GM18861 (cell line): ENCODE measurements around the gene RANGRF.

Source experiments
- ATAC-seq: cut with Tn5 transposase; IDR thresholded peaks from one replicate; pipeline ENCODE4 v1.9.1; 2021; ENCODE audit not compliant: unreplicated experiment

The RANGRF gene

DNA sequence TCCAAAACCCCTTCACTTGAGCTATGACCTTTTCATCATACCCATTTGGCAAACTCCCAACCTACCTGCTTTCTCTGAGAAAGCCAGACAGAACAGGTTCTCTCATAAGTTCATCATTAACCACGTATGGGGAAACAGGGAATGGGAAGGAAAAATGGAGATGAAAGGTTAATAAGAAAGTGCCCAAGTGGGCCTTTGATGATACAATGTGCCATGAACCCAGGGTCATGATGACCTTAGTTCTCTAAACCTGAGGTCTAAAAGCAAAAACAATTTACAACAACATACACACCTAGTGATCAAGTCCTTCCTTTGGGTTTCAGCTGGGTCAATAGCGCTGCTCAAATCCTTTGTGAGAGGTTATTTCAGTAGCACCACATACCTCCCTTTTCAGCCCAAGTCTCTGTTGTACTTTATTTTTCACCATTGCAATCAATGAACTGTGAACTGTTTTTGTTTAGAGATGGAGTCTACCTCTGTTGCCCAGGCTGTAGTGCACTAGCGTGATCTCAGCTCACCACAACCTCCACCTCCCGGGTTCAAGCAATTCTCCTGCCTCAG, 14.5 kb upstream of the RANGRF start:
- no peak for ATAC-seq

DNA sequence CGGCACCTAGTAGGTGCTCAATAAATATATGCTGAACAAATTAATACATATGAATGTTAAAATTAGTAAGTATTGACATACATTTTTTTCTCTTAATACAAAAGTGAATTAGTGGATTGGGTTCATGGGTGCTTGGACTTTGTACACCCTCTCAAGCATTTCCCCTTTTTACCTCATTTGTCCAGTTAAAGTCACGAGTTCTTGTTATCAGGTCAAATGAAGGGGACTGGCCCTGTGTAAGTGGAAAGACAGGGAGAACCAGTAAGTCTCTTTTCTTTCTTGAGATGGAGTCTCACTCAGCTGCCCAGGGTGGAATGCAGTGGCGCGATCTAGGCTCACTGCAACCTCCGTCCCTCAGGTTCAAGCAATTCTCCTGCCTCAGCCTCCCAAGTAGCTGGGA, 13.7 kb upstream of the RANGRF start:
- ATAC-seq = no peak

DNA sequence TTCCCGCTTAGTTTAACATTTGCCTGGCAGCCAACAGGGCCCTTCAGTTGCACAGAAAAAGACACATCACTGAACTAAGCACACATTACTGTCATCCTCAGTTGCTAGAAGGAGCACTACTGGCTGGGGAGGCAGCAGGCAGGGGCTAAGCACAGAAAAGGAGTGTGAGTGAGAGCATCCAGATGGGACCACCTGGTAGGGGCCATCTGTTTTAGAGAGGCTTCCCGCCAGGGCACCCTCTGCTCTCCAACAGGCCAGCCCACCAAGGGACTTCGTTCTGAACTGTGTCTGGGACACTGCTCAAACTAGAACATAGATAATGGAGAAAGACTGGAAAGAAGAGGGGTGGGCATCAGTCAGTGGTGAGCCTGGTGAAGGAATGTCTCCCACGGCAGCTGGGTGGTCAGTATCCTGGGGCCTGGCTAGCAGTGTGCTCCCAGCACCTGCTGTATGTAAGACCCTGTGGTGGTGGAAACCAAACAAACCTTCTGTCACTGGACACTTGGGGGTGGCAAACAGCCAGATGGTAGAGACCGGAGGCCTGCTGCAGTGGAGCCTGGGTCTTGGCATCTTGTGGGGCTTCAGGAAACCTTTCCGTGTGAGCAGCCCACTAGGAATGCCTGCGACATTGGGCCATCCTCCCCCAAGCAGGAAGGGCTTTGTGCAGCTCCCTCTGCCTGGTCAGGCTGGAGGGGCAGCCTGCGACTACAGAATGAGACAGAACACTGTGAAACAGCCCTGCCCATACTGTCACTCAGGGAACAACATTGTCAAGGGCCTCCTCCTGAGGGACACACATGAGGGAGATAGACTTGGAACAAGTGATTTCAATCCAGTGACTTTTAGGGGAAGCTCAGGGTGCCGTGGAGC, 12.8 kb upstream of the RANGRF start:
- no peak for ATAC-seq

DNA sequence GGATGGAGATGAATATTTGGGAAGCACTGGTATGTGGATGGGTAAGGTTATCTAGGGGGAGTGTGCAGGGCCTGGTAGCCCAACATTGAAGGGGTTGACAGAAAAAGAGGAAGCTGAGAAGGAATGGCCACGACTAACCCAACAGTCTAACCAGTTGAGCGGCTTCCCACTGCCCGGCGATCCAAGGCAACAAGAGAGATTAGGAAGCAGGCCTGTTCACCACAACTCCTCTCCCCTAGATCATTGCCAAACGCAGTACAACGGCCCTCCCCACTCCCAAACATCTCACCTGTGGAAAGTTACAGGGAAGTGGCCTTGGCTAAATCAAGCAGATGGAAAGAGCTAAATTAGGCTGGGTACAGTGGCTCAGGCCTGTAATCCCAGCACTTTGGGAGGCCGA, 11.2 kb upstream of the RANGRF start:
- ATAC-seq = no peak

DNA sequence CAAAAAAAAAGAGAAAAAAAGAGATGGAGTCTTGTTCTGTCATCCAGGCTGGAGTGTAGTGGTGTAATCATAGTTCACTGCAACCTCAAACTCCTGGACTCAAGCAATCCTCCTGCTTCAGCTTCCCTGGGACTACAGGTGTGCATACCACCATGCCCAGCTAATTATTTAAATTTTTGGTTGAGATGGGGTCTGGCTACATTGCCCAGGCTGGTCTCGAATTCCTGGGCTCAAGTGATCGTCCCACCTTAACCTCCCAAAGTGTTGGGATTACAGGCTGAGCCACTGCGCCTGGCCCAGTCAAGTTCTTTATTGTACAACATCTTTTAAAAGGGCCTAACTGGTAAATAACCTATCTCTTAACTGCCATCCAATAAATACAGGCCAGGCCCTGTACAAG, 6.1 kb upstream of the RANGRF start:
- no peak for ATAC-seq

DNA sequence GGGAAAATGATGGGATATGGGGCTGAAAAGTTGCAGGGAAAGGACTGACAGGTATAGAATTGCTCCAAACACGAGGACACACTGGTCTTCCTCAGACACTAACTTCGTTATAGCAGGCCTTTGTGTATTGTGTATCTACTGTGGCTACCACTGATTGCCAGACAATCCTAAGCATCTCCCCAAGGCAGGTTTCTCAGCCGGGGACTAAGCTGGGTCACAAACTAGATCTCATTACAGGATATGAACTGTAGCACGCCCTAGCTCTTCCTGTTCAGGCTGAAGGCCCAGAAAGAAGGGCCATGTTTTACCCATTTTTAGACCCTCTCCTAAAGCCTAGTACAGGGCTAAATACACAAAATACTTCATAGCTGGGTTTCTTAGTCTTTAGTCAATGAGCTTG, 5.1 kb upstream of the RANGRF start:
- ATAC-seq = no peak

DNA sequence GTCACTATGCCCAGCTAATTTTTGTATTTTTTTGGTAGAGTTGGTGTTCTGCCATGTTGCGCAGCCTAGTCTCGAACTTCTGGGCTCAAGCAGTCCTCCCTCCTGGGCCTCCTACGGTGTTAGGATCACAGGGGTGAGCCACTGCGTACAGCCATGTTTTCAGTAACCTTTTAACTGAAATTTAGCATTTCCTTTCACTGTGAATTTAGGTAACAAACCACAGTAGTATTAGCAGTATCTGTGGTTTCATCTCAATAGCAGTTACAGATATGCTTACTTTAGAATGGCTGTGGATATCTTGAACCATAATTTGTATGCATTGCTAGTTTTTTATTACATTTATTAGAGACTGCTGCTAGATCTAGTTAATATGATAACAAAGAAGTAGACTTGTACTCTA, 4.3 kb upstream of the RANGRF start:
- ATAC-seq = no peak

DNA sequence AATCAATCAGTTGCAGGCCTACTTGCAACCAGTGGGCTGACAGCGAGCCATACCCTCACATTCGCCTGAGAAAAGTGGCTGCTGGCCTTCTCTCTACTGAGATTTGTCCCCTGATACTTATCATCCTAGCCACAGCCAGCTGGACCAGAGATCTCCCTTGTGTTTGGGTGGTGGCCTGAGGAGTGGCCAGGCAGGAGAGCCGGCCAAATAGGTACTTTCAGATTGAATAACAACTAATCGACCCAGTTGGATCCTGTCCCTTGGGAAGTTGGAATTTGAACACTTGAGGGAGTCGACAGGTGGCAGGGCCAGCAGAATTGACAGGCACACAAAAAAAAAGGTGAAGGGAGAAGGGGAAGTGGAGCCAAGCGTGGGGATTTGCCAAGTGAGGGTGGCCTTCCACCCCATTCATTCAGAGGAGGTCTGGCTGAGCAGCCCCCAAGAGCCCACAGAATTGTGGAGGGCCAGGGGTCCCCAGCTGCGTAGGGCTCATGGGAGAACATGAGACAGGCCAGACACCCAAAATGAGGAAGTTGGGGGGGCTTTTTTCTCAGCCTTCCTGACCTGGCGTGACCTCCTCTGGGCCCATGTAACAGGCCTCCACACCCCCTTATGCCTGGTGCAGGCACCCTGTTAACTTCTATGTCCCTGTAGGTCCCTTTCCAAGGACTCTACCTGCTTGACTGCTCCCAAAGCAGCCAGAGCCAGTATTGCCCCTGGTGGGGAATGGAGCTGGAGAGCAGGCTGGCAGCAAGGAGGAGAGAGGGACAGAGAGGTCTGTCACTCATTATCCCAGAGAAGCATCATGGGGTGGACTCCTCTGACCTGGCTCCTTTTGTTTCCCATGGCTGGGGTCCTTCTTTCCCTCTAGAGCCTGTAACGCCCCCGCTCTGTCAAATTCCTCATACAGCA, 2.9 kb upstream of the RANGRF start:
- ATAC-seq = no peak

DNA sequence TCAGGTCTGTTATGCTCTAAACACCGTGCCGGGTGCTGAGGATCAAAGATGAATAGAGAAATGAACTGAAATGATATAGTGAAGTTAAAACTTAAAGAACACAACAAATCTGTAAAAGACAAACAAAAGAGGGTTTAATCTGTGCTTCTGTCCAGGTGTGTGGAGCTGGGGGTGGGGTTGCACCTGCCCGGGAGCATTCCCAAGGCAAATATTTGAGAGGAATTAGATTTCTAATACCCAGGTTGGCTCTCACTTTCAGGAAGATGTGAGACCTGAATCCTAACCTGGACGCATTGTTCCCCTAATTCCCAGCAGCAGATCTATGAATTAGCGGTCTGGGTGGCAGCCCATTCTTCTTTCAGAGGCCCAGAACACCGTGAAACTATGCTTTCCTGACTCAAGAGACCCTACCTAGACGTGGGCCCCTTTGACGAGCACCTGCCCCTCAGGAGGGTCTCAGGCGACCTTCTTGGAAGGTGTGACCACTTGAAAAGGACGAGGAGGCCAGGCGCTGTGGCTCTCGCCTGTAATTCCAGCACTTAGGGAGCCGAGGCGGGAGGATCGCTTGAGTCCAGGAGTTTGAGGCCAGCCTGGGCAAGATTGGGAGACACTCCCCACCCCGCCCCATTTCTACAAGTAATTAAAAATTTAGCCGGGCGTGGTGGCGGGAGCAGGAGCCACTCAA, 677 bp upstream of the RANGRF start:
- ATAC-seq = no peak

DNA sequence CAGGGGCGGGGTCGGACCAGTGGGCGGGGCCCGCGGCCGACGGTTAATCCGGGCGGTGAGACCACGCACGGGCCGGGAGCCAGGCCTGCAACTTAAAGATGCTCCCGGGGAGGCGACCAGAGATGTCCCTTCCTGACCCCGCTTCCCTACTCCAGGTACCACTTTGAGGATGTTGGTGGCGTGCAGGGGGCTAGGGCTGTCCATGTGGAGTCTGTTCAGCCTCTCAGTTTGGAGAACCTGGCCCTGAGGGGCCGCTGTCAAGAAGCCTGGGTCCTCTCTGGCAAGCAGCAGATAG, 580 bp downstream of the RANGRF start:
- ATAC-seq = no peak

DNA sequence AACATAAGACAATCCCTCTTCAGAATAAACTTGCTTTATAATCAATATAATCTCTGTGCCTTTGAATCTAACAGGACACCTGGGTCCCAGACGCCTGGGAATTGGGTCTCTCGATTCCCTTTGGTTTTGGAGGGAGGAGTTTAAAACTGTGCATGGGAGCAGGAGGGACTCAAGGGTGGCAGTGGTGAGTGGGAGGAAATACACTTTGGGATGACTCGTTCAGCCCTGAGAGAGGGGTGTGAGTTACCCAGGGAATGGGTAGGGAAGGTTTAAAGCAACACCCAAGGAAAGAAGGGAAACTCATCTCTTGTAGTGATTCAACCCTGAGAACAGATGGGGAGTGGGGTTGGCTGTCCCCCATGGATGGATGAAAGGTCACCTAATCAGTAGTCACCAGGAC, 1.6 kb downstream of the RANGRF start:
- ATAC-seq = no peak

DNA sequence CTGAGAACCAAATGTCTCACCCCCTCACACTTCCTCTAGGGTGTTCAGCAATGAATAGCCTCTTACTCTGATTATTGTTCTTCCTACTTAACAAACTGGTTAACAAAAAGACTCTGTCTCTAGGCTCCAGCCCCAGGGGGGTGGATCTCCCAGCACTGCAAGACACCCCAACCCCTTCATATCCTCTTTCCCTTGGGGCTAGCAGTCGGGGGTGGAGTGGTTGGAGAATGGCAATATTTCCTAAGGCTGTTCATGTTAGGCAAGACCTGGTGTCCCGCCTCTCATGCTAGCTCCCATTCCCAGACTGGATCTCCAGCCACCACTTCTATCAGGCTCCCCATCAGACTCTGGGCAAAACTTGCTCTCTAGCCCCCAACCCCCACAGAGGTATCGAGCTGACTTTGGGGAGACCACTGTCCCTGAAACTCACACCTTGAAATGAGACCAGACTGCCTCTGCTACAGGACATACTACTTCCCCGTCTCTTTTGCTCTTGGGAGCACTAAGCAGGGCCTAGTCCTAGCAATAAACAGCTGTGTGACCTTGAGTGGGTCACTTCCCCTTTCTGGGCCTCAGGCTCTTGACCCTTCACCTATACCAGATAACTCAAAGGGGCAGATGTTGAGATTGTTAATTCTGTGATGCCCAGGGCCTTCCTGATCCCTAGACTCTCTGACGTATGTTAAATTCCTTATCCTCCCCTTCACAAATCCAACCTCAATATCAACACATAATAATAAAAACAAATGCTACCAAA, 4.3 kb downstream of the RANGRF start:
- ATAC-seq = no peak

DNA sequence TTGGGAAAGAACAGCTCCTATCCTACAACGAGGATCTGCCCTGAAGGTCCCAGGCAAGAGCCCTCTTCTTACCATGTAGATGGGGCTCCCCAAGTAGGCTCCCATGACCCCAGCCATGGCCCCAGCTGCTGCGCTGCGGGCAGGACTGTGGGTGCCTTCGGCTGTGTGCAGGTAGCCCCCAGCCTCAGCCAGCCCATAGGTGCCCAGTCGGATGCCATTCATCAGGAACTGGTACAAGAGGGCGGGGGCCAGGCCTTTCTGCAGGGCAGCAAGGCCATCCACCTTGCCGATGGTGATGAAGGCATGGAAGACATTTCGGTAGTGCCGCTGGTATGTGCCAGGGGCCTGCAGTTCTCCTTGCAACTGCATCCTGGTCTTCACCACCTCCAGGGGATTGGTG, 5.9 kb downstream of the RANGRF start:
- ATAC-seq = no peak

DNA sequence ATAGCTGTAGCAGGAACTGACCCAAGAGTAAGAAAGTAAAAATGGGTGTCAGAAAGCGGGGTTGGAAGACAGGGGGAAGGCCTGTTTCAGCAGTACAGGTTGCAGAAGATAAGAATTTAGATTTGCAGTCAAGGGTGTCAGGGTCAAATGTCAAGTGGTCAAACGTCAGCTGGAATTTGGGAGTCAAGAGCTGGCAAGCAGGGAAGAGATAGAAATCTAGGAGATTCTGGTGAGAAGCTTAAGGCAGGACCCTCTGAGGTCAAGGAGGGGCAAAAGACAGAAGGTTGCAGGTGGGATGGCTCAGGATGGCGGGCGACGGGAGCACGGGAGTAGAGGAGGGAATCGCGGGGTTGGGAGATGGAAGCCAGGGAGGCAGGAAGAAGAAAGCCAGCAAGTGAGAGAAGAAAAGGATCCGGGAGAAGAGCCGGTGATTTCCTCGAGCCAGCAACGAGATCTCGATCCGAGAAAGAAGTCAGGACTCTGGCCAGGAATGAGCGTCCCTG, 6.4 kb downstream of the RANGRF start:
- ATAC-seq = no peak

DNA sequence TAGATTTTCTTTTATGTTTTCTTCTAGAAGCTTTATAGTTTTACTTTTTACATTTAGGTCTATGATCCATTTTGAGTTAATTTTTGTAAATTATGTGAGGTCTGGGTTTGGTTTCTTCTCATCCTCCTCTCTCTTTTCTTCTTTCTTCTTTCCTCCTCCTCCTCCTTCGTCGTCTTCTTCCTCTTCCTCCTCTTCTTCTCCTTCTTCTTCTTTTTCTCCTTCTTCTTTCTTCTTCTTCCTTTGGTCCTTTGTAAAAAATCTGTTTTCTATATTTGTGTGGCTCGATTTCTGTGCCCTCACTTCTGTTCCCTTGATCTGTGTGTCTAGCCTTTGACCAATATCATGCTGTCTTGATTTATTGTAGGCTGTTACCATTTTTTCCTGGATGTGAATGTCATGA, 11.8 kb downstream of the RANGRF start:
- ATAC-seq = no peak

DNA sequence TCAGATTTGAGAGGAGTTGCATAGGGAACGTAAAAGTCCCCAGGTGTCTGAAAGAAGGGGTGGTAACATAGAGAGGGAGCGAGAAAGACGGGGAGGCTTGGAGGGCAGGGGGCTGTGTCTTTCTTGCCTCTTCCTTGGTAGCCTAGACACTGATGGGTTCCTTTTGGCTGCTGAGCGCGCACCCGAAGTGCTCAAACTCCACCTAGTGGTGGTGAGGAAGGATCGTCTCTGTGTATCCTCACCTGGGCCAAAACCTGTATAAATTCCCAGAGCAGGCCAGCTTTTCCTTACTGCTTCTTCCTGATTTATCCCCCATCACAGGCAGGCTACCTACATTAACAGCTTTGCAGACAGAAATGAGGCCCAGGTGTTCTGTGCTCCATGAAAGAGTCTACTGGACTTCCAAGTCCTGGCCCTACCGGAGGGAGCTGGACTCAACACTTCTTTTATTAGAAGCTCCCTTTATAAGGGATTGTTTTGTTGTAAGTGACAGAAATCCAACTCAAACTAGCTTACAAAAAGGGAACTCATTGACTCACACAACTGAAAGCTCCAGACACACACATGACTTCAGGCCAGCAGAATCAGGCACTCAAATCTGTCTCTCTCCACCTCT, 12.3 kb downstream of the RANGRF start:
- no peak for ATAC-seq

DNA sequence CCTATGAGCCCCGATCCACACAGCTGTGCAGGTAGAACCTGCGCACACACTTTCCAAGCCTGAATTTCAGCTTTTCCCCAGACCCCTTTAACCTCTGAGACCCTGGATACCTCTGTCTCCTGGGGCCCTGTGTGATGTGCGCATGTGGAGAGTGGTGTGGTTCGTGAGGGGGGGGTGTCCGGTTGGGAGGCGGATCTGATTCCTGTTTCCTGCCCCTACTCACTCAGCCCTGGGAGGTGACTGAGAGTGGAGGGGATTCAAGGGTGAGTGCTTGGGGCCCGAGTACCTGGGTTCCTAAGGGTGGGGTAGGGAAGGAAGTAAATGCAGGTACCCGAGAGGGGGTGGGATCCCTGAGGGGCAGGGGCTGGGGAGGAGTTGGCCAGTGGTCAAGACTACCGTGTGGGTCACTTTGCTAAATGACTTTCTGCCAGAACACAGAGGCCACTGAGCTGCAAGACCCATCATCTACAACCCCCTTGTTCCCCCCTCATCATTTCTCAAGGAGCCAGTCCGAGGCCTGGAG, 22.2 kb downstream of the RANGRF start:
- no peak for ATAC-seq

DNA sequence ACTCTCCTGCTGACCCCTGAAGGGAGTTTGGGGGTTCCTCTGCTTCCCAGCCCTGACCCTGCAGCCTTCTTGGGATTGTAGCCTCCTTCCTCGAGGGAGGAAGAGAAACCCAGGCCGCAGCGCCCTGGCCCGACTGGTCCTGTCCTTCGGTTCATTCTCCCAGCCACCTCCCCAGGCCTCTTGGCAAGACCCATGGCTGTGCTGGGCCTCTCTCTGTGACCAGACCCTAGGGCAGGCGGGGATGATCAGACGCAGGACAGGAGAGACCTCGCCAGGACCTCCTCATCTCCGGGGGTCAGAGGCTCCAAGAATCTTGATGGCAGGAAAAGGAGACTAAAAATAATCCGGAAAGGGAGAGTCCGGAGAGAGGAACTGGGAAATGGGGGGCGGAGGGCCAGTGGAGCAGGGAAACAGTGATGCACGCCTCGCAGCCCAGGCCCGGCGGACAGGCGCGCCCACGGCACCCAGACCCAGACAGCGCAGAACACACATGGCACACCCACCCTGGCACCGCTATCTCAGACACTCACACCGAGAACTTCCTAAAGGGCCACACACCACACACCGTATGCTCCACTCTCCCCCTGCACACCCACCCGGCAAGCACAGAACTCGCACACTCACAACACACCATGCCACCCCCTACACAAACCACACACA, 22.8 kb downstream of the RANGRF start:
- ATAC-seq = no peak

DNA sequence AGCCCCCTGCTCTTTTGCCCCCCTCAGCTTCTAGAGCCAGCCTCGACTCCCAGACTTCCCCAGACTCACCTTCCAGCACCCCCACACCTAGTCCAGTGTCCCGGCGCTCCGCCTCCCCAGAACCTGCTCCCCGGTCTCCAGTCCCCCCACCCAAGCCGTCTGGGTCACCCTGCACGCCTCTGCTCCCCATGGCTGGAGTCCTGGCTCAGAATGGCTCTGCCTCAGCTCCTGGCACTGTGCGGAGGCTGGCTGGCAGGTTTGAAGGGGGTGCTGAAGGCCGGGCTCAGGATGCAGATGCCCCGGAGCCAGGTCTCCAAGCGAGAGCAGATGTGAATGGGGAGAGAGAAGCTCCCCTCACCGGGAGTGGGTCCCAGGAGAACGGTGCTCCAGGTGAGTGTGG, 23.8 kb downstream of the RANGRF start:
- no peak for ATAC-seq
